RWPE2 (cell line): ENCODE data around the gene SNX10.

ENCODE experiments used
- ATAC-seq: fragments of 200-7000 bp; cut with Tn5 transposase; 3 replicates; pipeline ENCODE4 v1.9.1; 2021; ENCODE audit warnings: low read depth
- DNase-seq: peaks from one replicate; pipeline ENCODE4 v3.0.0-alpha.2; 2020; ENCODE audit warnings: low spot score
- H3K27ac ChIP-seq: fragments of 450-650 bp; 2 replicates; pipeline ENCODE4 v1.5.1; 2017; ENCODE audit warnings: mild to moderate bottlenecking; ENCODE audit not compliant: poor library complexity, severe bottlenecking
- H3K27me3 ChIP-seq: fragments of 250-450 bp; sonication (Bioruptor Pico); 2 replicates; pipeline ENCODE4 v1.5.1; 2021; ENCODE audit warnings: mild to moderate bottlenecking, moderate library complexity; ENCODE audit not compliant: insufficient read depth, poor library complexity, severe bottlenecking
- H3K36me3 ChIP-seq: fragments of 250-450 bp; sonication (Bioruptor Pico); 2 replicates; pipeline ENCODE4 v1.5.1; 2020; ENCODE audit warnings: low read depth, mild to moderate bottlenecking, moderate library complexity
- H3K4me1 ChIP-seq: fragments of 250-450 bp; sonication (Bioruptor Pico); 2 replicates; pipeline ENCODE4 v1.5.1; 2021; ENCODE audit warnings: mild to moderate bottlenecking, moderate library complexity; ENCODE audit not compliant: insufficient read depth, poor library complexity, severe bottlenecking
- H3K4me3 ChIP-seq: fragments of 250-450 bp; sonication (Bioruptor Pico); 2 replicates; pipeline ENCODE4 v1.5.1; 2021; ENCODE audit warnings: mild to moderate bottlenecking, moderate library complexity; ENCODE audit not compliant: severe bottlenecking
- H3K9me3 ChIP-seq: fragments of 250-450 bp; sonication (Bioruptor Pico); 2 replicates; pipeline ENCODE4 v1.5.1; 2021; ENCODE audit warnings: mild to moderate bottlenecking, moderate library complexity; ENCODE audit not compliant: severe bottlenecking
- TF ChIP-seq, protein P1 (sequence below): fragments of 450-650 bp; IDR thresholded peaks from one replicate; pipeline ENCODE4 v1.5.1; 2017; ENCODE audit warnings: mild to moderate bottlenecking, moderate library complexity; ENCODE audit not compliant: poor library complexity, severe bottlenecking

SNX10 gene

DNA sequence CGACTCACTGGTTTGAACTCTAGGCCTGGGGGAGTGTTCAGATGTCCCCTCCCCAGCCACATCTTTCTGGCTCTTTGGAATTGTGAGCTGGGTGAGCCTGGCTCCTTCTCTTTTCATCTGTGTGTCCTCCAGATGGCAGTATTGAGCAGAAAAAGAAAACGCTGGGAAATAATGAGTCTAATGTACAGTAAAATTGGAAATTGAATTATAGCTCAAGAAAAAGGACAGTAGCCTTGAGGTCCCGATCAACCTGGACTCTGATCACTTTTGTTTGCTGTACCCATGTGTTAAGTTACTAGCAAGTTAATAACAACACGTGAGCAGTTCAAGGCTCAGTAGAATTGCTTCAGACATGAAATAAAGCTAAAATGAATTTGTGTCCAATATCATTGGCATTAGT, 77.9 kb downstream of the SNX10 start:
- Histone ChIP-seq H3K4me3 (no peak overlapping the region), H3K4me1 (no peaks in the 10 kb centered on the region), H3K27ac (no peak overlapping the region), H3K36me3 (no peaks in the 10 kb centered on the region), H3K27me3 (peaks cover 5% of the 10 kb centered on the region), H3K9me3 (no peaks in the 10 kb centered on the region)
- peak; percentile 70 for ATAC-seq
- DNase-seq, result no peak
- TF ChIP-seq, protein P1, sequence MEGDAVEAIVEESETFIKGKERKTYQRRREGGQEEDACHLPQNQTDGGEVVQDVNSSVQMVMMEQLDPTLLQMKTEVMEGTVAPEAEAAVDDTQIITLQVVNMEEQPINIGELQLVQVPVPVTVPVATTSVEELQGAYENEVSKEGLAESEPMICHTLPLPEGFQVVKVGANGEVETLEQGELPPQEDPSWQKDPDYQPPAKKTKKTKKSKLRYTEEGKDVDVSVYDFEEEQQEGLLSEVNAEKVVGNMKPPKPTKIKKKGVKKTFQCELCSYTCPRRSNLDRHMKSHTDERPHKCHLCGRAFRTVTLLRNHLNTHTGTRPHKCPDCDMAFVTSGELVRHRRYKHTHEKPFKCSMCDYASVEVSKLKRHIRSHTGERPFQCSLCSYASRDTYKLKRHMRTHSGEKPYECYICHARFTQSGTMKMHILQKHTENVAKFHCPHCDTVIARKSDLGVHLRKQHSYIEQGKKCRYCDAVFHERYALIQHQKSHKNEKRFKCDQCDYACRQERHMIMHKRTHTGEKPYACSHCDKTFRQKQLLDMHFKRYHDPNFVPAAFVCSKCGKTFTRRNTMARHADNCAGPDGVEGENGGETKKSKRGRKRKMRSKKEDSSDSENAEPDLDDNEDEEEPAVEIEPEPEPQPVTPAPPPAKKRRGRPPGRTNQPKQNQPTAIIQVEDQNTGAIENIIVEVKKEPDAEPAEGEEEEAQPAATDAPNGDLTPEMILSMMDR, result peak; percentile 83

DNA sequence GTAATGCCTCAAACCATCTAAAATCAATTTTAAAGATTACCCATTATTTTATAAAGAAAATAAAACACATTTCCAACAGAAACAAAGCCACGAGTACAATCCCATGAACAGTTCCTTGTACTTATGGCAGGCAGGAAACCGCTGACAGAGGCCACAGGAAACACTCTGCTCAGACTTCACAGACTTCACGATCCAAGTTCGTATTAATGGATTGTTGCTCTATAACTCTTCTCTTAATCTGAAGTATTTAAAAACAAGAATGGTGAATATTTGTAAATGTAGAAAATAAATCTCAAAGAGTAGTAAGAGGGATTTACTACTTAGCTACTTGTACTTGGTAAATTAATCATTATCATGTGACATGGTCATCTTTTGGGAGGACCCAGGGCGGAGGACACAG, 78.3 kb downstream of the SNX10 start:
- ATAC-seq, result no peak
- H3K36me3 ChIP-seq, result no peaks in the 10 kb centered on the region
- no peak overlapping the region for H3K27ac ChIP-seq
- TF ChIP-seq, protein P1, result no peak
- no peaks in the 10 kb centered on the region for H3K4me1 ChIP-seq
- H3K4me3 ChIP-seq, result no peak overlapping the region
- no peaks in the 10 kb centered on the region for H3K9me3 ChIP-seq
- DNase-seq, result no peak
- peaks cover 10% of the 10 kb centered on the region for H3K27me3 ChIP-seq

DNA sequence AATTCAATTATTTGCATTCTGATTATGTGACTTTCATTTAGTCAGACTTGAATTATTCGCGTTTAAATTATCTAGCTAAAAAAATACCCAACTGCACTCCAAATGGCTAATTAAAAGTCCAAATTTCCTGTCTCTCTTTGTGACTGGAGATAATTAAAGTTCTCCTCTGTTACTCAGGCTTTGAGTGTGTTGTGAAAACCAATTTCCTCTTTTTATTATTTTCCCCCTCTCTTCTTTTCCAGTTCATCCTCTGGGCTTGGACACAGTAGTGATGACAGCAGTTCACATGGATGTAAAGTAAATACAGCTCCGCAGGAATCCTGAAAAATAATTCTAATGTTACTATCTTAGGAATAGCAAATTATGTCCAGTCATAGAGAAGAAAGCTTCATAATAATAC, 80.6 kb downstream of the SNX10 start:
- no peaks in the 10 kb centered on the region for H3K36me3 ChIP-seq
- TF ChIP-seq, protein P1, result no peak
- no peaks in the 10 kb centered on the region for H3K9me3 ChIP-seq
- ATAC-seq (no peak), DNase-seq (no peak)
- H3K27me3 ChIP-seq, result peaks cover 30% of the 10 kb centered on the region
- H3K27ac ChIP-seq, result no peak overlapping the region
- H3K4me1 ChIP-seq, result no peaks in the 10 kb centered on the region
- no peak overlapping the region for H3K4me3 ChIP-seq

DNA sequence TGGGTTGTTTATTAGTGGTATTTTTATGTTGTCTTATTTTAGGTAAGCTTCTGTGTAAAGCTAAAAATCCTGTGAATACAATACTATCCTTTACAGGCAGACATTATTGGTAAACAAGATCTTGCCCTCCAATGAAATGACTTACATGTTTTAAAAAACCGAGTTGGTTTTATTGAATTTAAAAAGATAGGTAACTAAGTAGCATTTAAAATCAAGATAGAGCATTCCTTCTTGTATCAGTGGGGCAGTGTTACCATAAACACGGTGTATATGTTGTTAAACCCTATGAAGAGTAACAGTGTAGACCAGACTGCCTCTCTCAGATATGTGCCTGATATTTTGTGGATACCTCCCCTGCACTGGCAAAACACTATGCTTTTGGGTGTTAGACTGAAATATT, 81.0 kb downstream of the SNX10 start:
- ATAC-seq, result no peak
- no peak overlapping the region for H3K27ac ChIP-seq
- no peaks in the 10 kb centered on the region for H3K9me3 ChIP-seq
- no peaks in the 10 kb centered on the region for H3K36me3 ChIP-seq
- DNase-seq, result no peak
- TF ChIP-seq, protein P1, result no peak
- no peaks in the 10 kb centered on the region for H3K4me1 ChIP-seq
- no peak overlapping the region for H3K4me3 ChIP-seq
- peaks cover 35% of the 10 kb centered on the region for H3K27me3 ChIP-seq

DNA sequence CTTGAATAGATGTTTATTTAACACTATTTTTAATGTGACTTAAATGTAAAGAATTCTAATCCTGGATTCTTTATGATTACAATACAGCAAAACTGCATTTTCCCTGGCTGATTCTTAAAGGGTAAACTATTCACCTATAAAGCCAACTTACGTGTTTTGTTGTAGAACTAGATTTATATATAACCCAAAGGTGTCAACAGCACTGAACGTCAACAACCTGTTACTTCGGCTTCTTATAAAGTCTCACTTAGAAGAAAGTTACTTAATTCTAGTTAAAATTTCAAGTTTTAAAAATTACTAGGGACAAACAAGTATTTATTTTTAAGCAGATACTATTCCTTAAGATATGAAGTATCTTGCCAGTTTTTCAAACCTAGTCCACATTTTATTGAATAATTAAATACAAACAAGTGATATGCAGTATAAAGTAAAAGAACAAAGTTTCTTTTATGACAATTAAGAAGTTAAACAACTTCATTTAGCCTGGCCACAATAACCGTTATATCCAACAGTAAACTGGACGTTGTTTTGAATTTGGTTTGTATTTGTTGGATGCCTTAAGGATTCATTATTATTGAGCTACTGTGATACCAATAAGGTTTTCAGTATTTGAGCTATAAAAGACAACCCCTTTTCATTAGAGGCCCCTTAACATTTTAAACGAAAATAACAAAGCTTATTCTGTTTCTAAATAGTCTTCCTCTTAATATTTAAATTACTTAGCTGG, 83.1 kb downstream of the SNX10 start:
- Histone ChIP-seq H3K9me3 (no peaks in the 10 kb centered on the region), H3K4me1 (no peaks in the 10 kb centered on the region), H3K27ac (no peak overlapping the region), H3K27me3 (peaks cover 50% of the 10 kb centered on the region), H3K36me3 (no peaks in the 10 kb centered on the region), H3K4me3 (no peak overlapping the region)
- TF ChIP-seq, protein P1, result no peak
- DNase-seq (no peak), ATAC-seq (no peak)
